BJ (cell line): ENCODE results near the gene C1orf116. TPM values are rescaled to one million over a fixed set of nuclear protein-coding genes. Genes with fewer than 3 reads are reported as not detected.

Source experiments
- CTCF ChIA-PET: fragments of 350-600 bp; formaldehyde crosslinking; extraction: SDS; loops from one replicate; lab custom pipeline; 2021; ENCODE audit warnings: antibody characterized with exemption, inconsistent platforms; lab: Yijun Ruan, JAX
- POLR2A ChIA-PET: fragments of 300-600 bp; sonication (Branson Sonifier 250); formaldehyde crosslinking; extraction: SDS; loops from one replicate; lab custom pipeline; 2021; ENCODE audit warnings: antibody characterized with exemption; lab: Charles Lee
- DNase-seq: peaks from one replicate; pipeline ENCODE4 v3.0.0-alpha.2; 2011; ENCODE audit warnings: low read depth
- H3K27me3 ChIP-seq: 2 replicates; pipeline ENCODE4 v1.6.0; 2011; ENCODE audit warnings: low read length; ENCODE audit not compliant: control insufficient read depth, insufficient read depth
- H3K36me3 ChIP-seq: 2 replicates; pipeline ENCODE4 v1.5.1; 2011; ENCODE audit warnings: low read length; ENCODE audit not compliant: control insufficient read depth, insufficient read depth
- H3K4me3 ChIP-seq: 2 replicates; pipeline ENCODE4 v1.5.1; 2011; ENCODE audit warnings: low read depth, mild to moderate bottlenecking, control low read depth, low read length
- polyA plus RNA-seq: library from polyadenylated mRNA; depleted of rRNA; stranded (reverse); fragments of >200 nt; gene quantifications from 2 replicates; pipeline ENCODE4 v1.2.3, GENCODE V29; 2011
- TF ChIP-seq, protein P1 (sequence below): IDR thresholded peaks from 2 replicates; pipeline ENCODE4 v1.5.1; 2011; ENCODE audit warnings: low read depth, mild to moderate bottlenecking, control low read depth, inconsistent platforms, low read length, moderate library complexity; ENCODE audit not compliant: insufficient read depth

C1orf116 gene
- polyA plus RNA-seq, 1 experiment: not detected

DNA sequence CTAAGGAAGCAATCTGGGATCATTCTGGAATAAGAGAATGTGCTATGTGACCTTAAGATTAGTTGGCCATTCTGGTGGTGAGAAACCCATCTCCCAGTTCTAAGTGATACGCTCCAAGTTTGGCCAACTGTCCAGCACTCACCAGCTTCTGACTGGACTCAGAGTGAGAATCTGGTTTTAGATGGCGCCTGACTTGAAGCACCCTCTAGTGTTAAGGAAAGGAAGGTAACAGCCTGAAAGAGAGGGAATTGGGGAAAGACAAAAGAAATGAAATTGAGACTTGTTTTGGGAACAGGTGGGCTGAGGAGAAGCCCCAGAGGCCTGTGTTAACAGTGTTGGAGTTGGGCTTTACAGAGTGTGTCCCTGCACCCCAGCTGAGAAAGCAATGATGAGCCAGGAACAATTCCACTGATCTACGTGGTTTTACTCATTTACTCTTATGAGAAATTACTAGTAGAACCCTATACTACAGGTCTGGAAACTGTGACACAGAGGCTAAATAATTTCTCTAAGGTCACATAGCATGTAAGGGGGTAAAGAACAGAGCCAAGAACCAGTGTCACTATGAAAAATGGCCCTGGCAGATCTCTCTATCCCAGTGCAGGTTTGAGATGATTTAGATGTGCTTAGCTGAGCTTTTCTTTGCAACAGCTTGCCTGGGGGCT lies 53.0 kb downstream of the C1orf116 start:
- Histone ChIP-seq H3K27me3 (peaks cover 4% of the 10 kb centered on the region), H3K4me3 (no peak overlapping the region), H3K36me3 (no peaks in the 10 kb centered on the region)
- TF ChIP-seq, protein P1, sequence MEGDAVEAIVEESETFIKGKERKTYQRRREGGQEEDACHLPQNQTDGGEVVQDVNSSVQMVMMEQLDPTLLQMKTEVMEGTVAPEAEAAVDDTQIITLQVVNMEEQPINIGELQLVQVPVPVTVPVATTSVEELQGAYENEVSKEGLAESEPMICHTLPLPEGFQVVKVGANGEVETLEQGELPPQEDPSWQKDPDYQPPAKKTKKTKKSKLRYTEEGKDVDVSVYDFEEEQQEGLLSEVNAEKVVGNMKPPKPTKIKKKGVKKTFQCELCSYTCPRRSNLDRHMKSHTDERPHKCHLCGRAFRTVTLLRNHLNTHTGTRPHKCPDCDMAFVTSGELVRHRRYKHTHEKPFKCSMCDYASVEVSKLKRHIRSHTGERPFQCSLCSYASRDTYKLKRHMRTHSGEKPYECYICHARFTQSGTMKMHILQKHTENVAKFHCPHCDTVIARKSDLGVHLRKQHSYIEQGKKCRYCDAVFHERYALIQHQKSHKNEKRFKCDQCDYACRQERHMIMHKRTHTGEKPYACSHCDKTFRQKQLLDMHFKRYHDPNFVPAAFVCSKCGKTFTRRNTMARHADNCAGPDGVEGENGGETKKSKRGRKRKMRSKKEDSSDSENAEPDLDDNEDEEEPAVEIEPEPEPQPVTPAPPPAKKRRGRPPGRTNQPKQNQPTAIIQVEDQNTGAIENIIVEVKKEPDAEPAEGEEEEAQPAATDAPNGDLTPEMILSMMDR: peak; percentile 64
- DNase-seq: no peak
- POLR2A ChIA-PET: no interaction called here
- CTCF ChIA-PET: interaction anchor here (0.6 to 6.3 kb wide), 13 partner anchors 9 to 995 kb away, joined by 3 to 70 read pairs (median 3); partner anchors contain the start of genes FCAMR and PIGR

DNA sequence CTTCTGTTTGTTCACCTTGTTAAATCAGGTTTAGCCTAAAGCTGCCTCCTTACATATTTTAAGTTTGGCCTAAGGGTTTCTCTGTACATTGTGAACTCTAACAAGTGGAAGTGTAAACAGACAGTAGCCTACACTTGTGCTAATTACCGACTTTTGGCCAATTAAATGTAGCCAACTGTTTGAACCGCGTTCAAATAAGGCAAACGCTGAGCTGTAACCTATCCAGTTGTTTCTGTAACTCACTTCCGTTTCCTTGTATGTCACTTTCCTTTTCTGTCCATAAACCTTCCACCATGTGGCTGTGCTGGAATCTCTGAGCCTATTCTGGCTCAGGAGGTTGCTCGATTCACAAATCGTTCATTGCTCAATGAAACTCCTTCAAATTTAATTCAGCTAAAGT lies 54.3 kb downstream of the C1orf116 start:
- Histone ChIP-seq H3K27me3 (peaks cover 6% of the 10 kb centered on the region), H3K36me3 (no peaks in the 10 kb centered on the region), H3K4me3 (no peak overlapping the region)
- ChIA-PET CTCF (interaction anchor here (0.8 to 0.9 kb wide), 2 partner anchors 13 to 42 kb away, joined by 3 to 4 read pairs; no protein-coding TSS in a partner anchor), POLR2A (no interaction called here)
- DNase-seq: no peak
- TF ChIP-seq, protein P1: no peak

DNA sequence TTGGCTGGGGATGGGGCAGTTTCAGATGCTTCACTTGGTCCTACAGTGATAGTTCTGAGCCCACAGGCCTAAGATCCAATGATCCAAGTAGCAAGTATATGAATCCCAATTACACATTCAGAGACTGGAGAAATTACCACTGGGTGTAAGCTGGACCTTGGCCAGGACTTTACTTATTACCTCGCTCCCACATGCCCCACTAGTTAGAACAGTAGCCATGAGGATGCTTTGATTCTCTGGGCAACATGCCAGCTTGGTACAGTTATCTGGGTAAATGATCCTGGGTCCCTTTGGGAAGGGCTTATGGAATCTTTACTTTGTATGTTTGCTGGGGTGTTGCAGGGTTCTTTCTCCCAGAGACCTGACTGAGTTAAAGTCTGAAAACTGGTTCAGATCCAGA lies 57.2 kb downstream of the C1orf116 start:
- DNase-seq: no peak
- no peaks in the 10 kb centered on the region for H3K36me3 ChIP-seq
- H3K27me3 ChIP-seq: peaks cover 5% of the 10 kb centered on the region
- TF ChIP-seq, protein P1: no peak
- ChIA-PET CTCF (interaction anchor here (1.4 kb wide), 1 partner anchor 21 kb away, joined by 4 read pairs; no protein-coding TSS in a partner anchor), POLR2A (no interaction called here)
- no peak overlapping the region for H3K4me3 ChIP-seq

DNA sequence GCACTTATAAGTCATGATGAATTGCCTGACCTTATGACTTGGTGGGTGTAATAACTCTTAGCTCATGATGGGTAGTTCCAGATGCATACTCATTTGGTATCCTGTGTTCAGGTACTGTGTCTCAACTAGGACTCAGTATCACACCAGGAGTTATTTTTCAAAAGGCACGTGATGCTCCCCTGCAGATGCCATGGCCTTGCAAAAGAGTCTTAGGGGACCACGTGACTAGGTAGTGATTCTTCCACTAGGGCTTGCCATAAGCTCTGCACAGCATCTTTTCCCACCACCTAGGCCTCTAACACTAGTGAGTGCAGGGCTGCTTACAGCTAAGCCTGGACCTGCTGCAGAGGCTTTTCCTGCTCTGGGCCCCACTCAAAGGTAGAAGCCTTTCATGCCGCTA lies 58.4 kb downstream of the C1orf116 start:
- POLR2A ChIA-PET: no interaction called here
- Histone ChIP-seq H3K36me3 (no peaks in the 10 kb centered on the region), H3K27me3 (peaks cover 7% of the 10 kb centered on the region), H3K4me3 (no peak overlapping the region)
- CTCF ChIA-PET: interaction anchor here (8.0 kb wide), 1 partner anchor 8 kb away, joined by 70 read pairs; no protein-coding TSS in a partner anchor
- TF ChIP-seq, protein P1: no peak
- DNase-seq: no peak

DNA sequence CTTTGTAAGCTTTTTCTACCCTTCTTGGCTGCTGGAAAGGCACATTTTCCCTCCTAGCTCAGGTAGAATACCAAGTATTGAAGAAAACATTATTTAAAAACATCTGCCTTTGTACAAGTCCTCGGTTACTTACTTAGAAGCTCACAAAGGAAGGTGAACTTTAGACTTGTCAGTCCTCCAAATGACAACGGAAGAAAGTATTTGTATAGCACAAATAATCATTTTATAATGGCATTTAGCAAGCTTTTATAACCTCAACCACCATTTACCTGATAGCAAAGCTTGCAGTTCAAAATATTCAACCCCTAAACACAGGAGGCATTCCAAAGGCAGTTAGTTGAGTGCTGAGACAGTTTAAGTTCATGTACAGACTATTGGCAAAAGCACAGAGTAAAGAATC lies 59.8 kb downstream of the C1orf116 start:
- no peaks in the 10 kb centered on the region for H3K36me3 ChIP-seq
- H3K4me3 ChIP-seq: no peak overlapping the region
- peaks cover 9% of the 10 kb centered on the region for H3K27me3 ChIP-seq
- POLR2A ChIA-PET: no interaction called here
- TF ChIP-seq, protein P1: no peak
- DNase-seq: no peak
- CTCF ChIA-PET: interaction anchor here (0.8 to 8.0 kb wide), 8 partner anchors 9 to 246 kb away, joined by 3 to 70 read pairs (median 4); no protein-coding TSS in a partner anchor
